CD4-positive, alpha-beta memory T cell (primary cell): Measurements from ENCODE around the gene KCNH2. TPM values are rescaled to one million over a fixed set of nuclear protein-coding genes. Genes with fewer than 3 reads are reported as not detected.

Experiments used
- CTCF ChIA-PET: fragments of 350-600 bp; sonication (Branson Sonifier 250); formaldehyde crosslinking; loops from one replicate; lab custom pipeline; 2021; ENCODE audit warnings: inconsistent platforms; ENCODE audit not compliant: partially characterized antibody; lab: Charles Lee
- POLR2A ChIA-PET: fragments of 350-600 bp; sonication (Branson Sonifier 250); formaldehyde crosslinking; loops from one replicate; lab custom pipeline; 2021; ENCODE audit not compliant: partially characterized antibody; lab: Charles Lee
- DNase-seq, 5 donors: peaks; one replicate each; pipeline versions ENCODE4 v3.0.0 to v3.0.0-alpha.2; 2020 to 2022; ENCODE audit warnings: mixed read lengths in 1 of 5
- H3K27ac ChIP-seq: one replicate; pipeline ENCODE4 v1.7.0; 2013; ENCODE audit warnings: low read depth, low read length
- H3K27me3 ChIP-seq: 2 replicates; pipeline ENCODE4 v1.7.0; 2013; ENCODE audit warnings: mild to moderate bottlenecking, low read length, moderate library complexity; ENCODE audit not compliant: insufficient read depth
- H3K36me3 ChIP-seq: 2 replicates; pipeline ENCODE4 v1.7.0; 2013; ENCODE audit warnings: mild to moderate bottlenecking, low read length, moderate library complexity; ENCODE audit not compliant: insufficient read depth
- H3K4me1 ChIP-seq: 2 replicates; pipeline ENCODE4 v1.7.0; 2013; ENCODE audit warnings: mild to moderate bottlenecking, low read length, moderate library complexity; ENCODE audit not compliant: insufficient read depth
- H3K4me3 ChIP-seq, 2 donors: one replicate each; pipeline ENCODE4 v1.7.0; 2013; ENCODE audit warnings: low read length in 2 of 2, mild to moderate bottlenecking in 1 of 2
- H3K9me3 ChIP-seq, 2 donors: one replicate each; pipeline ENCODE4 v1.7.0; 2013; ENCODE audit warnings: low read length in 2 of 2, control low read depth in 1 of 2; ENCODE audit not compliant: control insufficient read depth in 1 of 2
- H3K27ac Mint-ChIP-seq, 7 donors: one replicate each; pipeline ENCODE4 v1.8.0; 2020 to 2021; ENCODE audit warnings: mixed read lengths in 7 of 7, mild to moderate bottlenecking in 6 of 7, inconsistent platforms in 3 of 7, moderate library complexity in 3 of 7
- H3K27me3 Mint-ChIP-seq, 2 donors: one replicate each; pipeline ENCODE4 v1.8.0; 2020 to 2021; ENCODE audit warnings: mixed read lengths in 2 of 2
- H3K36me3 Mint-ChIP-seq, 2 donors: one replicate each; pipeline ENCODE4 v1.8.0; 2020 to 2021; ENCODE audit warnings: mixed read lengths in 2 of 2, inconsistent platforms in 1 of 2, mild to moderate bottlenecking in 1 of 2
- H3K4me1 Mint-ChIP-seq, 4 donors: one replicate each; pipeline ENCODE4 v1.8.0; 2020 to 2021; ENCODE audit warnings: mixed read lengths in 4 of 4, mild to moderate bottlenecking in 1 of 4
- H3K4me3 Mint-ChIP-seq, 8 donors: one replicate each; pipeline ENCODE4 v1.8.0; 2020 to 2021; ENCODE audit warnings: mixed read lengths in 8 of 8, mild to moderate bottlenecking in 7 of 8, moderate library complexity in 6 of 8, inconsistent platforms in 3 of 8
- H3K9me3 Mint-ChIP-seq, 8 donors: one replicate each; pipeline ENCODE4 v1.8.0; 2020 to 2021; ENCODE audit warnings: mixed read lengths in 8 of 8, mild to moderate bottlenecking in 5 of 8, inconsistent platforms in 3 of 8, moderate library complexity in 1 of 8
- intact Hi-C: fragments of 100-400 bp; cut with micrococcal nuclease; formaldehyde crosslinking; loops from one replicate; pipeline ENCODE4 v1.15.1; 2023
- polyA plus RNA-seq, 2 donors: library from polyadenylated mRNA; unstranded; fragments of 300-500 nt; fragmentation: Illumina TruSeq; gene quantifications; one replicate each; pipeline ENCODE4 v1.2.3, GENCODE V29; 2021
- total RNA-seq, 2 experiments: library from RNA; stranded (reverse); gene quantifications; one replicate each; pipeline ENCODE4 v1.2.3, GENCODE V29; 2021

The KCNH2 gene
- total and polyA plus RNA-seq, 4 experiments from 2014 or later = 1.8 to 2.6 (median 2.4) TPM

DNA sequence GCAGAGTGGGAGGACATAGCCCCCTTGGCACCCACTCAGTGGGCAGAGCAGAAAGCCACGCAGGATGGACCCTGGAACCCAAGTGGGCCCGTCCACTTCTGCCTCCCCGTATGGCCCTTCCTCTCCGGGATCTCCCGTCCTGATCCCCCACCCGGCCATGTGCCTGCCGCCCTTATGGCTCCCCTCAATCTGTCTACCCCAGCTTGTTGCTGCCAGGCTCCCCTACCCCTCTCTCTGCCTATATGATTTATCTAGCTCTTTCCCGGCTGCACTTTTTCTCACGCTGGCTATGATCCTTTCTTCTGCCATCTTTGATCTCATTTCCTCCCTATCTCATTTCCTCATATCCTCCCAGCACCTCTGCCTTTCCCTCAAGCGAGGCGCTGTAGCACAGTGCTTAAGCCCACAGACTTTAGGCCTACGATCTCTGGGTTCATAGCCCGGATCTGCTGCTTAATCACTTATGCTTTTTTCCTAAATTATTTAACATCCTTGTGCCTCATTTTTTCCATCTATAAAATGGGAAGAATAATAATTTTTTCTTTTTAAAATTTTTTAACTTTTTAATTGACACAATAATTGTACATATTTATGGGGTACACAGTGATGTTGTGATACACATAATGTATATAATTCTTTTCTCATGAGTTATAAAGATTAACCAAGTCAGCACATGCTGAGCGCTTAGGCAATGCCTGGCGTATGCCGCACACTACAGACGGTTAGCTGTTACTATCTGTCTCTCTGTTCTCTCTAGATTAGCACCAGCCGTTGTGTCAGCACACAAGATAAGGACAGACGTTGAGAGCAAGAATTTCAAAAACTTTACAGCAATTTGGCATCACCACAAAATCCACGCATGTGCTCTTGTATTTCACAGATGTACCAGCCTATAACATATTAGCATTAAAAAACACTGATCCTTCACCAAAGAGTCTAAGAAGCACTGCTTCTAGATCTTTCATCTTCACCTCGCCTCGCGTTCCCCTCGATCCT, 18.1 kb downstream of the KCNH2 start:
- H3K4me1 Mint-ChIP-seq = peaks cover 7 to 29% (median 13%) of the 10 kb centered on the region in 4 donors
- peak overlapping the region in 1 of 7 donors; percentile 3 for H3K27ac Mint-ChIP-seq
- H3K9me3 Mint-ChIP-seq = no peaks in the 10 kb centered on the region
- DNase-seq = peak in 1 of 5 donors; percentile 22
- H3K27me3 Mint-ChIP-seq = peaks cover 22 to 25% of the 10 kb centered on the region in 2 donors
- no peaks in the 10 kb centered on the region for H3K36me3 Mint-ChIP-seq
- POLR2A ChIA-PET = interaction anchor here (0.8 to 1.6 kb wide), 3 partner anchors 8 to 55 kb away, joined by 3 read pairs; no protein-coding TSS in a partner anchor
- no peaks in the 10 kb centered on the region for H3K9me3 ChIP-seq
- H3K27ac ChIP-seq = no peak overlapping the region
- no peaks in the 10 kb centered on the region for H3K36me3 ChIP-seq
- peak overlapping the region in 3 of 8 donors; percentile 2 to 31 (median 12) for H3K4me3 Mint-ChIP-seq
- intact Hi-C loops = no loop called here
- H3K27me3 ChIP-seq = peaks cover 7% of the 10 kb centered on the region
- CTCF ChIA-PET = interaction anchor here (0.7 to 5.6 kb wide), 7 partner anchors 26 to 605 kb away, joined by 3 to 67 read pairs (median 10); partner anchors contain the start of gene NOS3
- H3K4me3 ChIP-seq = no peak overlapping the region
- peaks cover 21% of the 10 kb centered on the region for H3K4me1 ChIP-seq

DNA sequence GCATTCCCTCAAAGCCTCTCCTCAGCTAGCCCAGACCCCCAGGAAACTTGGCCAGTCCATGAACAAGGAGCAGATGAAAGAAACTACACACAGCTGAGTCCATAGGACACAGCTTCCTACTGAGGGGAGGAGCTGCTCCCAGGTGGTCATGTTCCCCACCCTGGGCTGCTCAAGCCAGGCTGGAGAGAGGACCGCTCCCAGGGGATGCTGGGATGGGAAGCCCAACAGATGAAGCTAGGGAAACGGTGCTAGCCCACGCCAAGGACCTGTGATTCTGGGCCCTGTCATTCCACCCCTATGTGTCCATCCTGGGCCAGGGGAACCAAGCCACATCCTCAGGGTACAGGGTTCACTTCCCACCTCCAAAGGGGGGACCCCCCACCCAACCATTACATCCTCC, 19.0 kb downstream of the KCNH2 start:
- H3K4me1 ChIP-seq = peaks cover 17% of the 10 kb centered on the region
- intact Hi-C loops = no loop called here
- H3K27me3 Mint-ChIP-seq = peaks cover 22 to 26% of the 10 kb centered on the region in 2 donors
- no peaks in the 10 kb centered on the region for H3K36me3 ChIP-seq
- no peak overlapping the region for H3K27ac Mint-ChIP-seq
- no peak overlapping the region for H3K4me3 ChIP-seq
- H3K36me3 Mint-ChIP-seq = no peaks in the 10 kb centered on the region
- POLR2A ChIA-PET = interaction anchor here (0.8 to 1.6 kb wide), 3 partner anchors 9 to 56 kb away, joined by 3 read pairs; no protein-coding TSS in a partner anchor
- H3K4me3 Mint-ChIP-seq = no peak overlapping the region
- no peak for DNase-seq
- H3K9me3 Mint-ChIP-seq = no peaks in the 10 kb centered on the region
- H3K4me1 Mint-ChIP-seq = peaks cover 7 to 29% (median 13%) of the 10 kb centered on the region in 4 donors
- no peak overlapping the region for H3K27ac ChIP-seq
- no peaks in the 10 kb centered on the region for H3K9me3 ChIP-seq
- H3K27me3 ChIP-seq = peaks cover 7% of the 10 kb centered on the region
- CTCF ChIA-PET = interaction anchor here (1.2 to 5.6 kb wide), 6 partner anchors 27 to 604 kb away, joined by 3 to 66 read pairs (median 8); partner anchors contain the start of gene NOS3

- Mint-ChIP-seq H3K4me1 (peaks cover 7 to 29% (median 13%) of the 10 kb centered on the region in 4 donors), H3K27me3 (peaks cover 22 to 29% of the 10 kb centered on the region in 2 donors), H3K4me3 (peak overlapping the region in 1 of 8 donors; percentile 39), H3K27ac (no peak overlapping the region), H3K9me3 (no peaks in the 10 kb centered on the region), H3K36me3 (no peaks in the 10 kb centered on the region)
- Histone ChIP-seq H3K27me3 (peaks cover 7% of the 10 kb centered on the region), H3K4me3 (no peak overlapping the region), H3K36me3 (no peaks in the 10 kb centered on the region), H3K27ac (no peak overlapping the region), H3K4me1 (peaks cover 14% of the 10 kb centered on the region), H3K9me3 (no peaks in the 10 kb centered on the region)
- intact Hi-C loops = no loop called here
- POLR2A ChIA-PET = interaction anchor here (1.6 kb wide), 1 partner anchor 57 kb away, joined by 3 read pairs; no protein-coding TSS in a partner anchor
- no peak for DNase-seq
- CTCF ChIA-PET = interaction anchor here (1.2 to 5.6 kb wide), 4 partner anchors 27 to 604 kb away, joined by 3 to 66 read pairs (median 6); no protein-coding TSS in a partner anchor
Measured at GRCh38 chr7:150958597-150958996, 19.5 kb downstream of the KCNH2 start.

- Mint-ChIP-seq H3K36me3 (no peaks in the 10 kb centered on the region), H3K4me1 (peaks cover 7 to 29% (median 13%) of the 10 kb centered on the region in 4 donors), H3K27ac (no peak overlapping the region), H3K27me3 (peaks cover 22 to 29% of the 10 kb centered on the region in 2 donors), H3K4me3 (no peak overlapping the region), H3K9me3 (no peaks in the 10 kb centered on the region)
- H3K27ac ChIP-seq = no peak overlapping the region
- no peaks in the 10 kb centered on the region for H3K36me3 ChIP-seq
- no peaks in the 10 kb centered on the region for H3K9me3 ChIP-seq
- no peak overlapping the region for H3K4me3 ChIP-seq
- no peak for DNase-seq
- H3K27me3 ChIP-seq = peaks cover 7% of the 10 kb centered on the region
- CTCF ChIA-PET = interaction anchor here (1.5 kb wide), 1 partner anchor 37 kb away, joined by 4 read pairs; no protein-coding TSS in a partner anchor
- peaks cover 14% of the 10 kb centered on the region for H3K4me1 ChIP-seq
- POLR2A ChIA-PET = no interaction called here
- intact Hi-C loops = no loop called here
Measured at GRCh38 chr7:150958062-150958552, 20.0 kb downstream of the KCNH2 start.

- intact Hi-C loops = no loop called here
- H3K36me3 Mint-ChIP-seq = no peaks in the 10 kb centered on the region
- peak overlapping the region in 1 of 7 donors; percentile 48 for H3K27ac Mint-ChIP-seq
- CTCF ChIA-PET = no interaction called here
- H3K27me3 Mint-ChIP-seq = peaks cover 22 to 29% of the 10 kb centered on the region in 2 donors
- H3K27ac ChIP-seq = no peak overlapping the region
- H3K27me3 ChIP-seq = peaks cover 7% of the 10 kb centered on the region
- peak overlapping the region in 1 of 8 donors; percentile 43 for H3K4me3 Mint-ChIP-seq
- no peaks in the 10 kb centered on the region for H3K9me3 ChIP-seq
- H3K4me1 Mint-ChIP-seq = peaks cover 5 to 27% (median 12%) of the 10 kb centered on the region in 4 donors
- DNase-seq = peak in 1 of 5 donors; percentile 34
- no peaks in the 10 kb centered on the region for H3K9me3 Mint-ChIP-seq
- H3K36me3 ChIP-seq = no peaks in the 10 kb centered on the region
- POLR2A ChIA-PET = no interaction called here
- H3K4me1 ChIP-seq = peaks cover 9% of the 10 kb centered on the region
- H3K4me3 ChIP-seq = no peak overlapping the region
Measured at GRCh38 chr7:150957133-150958020, 20.7 kb downstream of the KCNH2 start.

- H3K27me3 Mint-ChIP-seq = peaks cover 22 to 29% of the 10 kb centered on the region in 2 donors
- no peaks in the 10 kb centered on the region for H3K36me3 ChIP-seq
- H3K4me3 ChIP-seq = no peak overlapping the region
- no peak overlapping the region for H3K27ac Mint-ChIP-seq
- no peaks in the 10 kb centered on the region for H3K9me3 Mint-ChIP-seq
- no peaks in the 10 kb centered on the region for H3K36me3 Mint-ChIP-seq
- H3K4me3 Mint-ChIP-seq = no peak overlapping the region
- DNase-seq = no peak
- intact Hi-C loops = no loop called here
- no peaks in the 10 kb centered on the region for H3K9me3 ChIP-seq
- H3K4me1 ChIP-seq = peaks cover 9% of the 10 kb centered on the region
- H3K27ac ChIP-seq = no peak overlapping the region
- ChIA-PET POLR2A (no interaction called here), CTCF (no interaction called here)
- peaks cover 5 to 25% (median 12%) of the 10 kb centered on the region in 4 donors for H3K4me1 Mint-ChIP-seq
- peaks cover 7% of the 10 kb centered on the region for H3K27me3 ChIP-seq
Measured at GRCh38 chr7:150956395-150957132, 21.6 kb downstream of the KCNH2 start.
